CD14-positive monocyte (primary cell): ENCODE results near the gene RAB44. TPM values are rescaled to one million over a fixed set of nuclear protein-coding genes. Genes with fewer than 3 reads are reported as not detected.

Experiments
- DNase-seq, 3 donors: peaks; one replicate each; pipeline ENCODE4 v3.0.0-alpha.2; 2011 to 2022
- H2AFZ ChIP-seq: 2 replicates; pipeline ENCODE4 v1.6.0; 2012; ENCODE audit warnings: mild to moderate bottlenecking, low read depth, low read length, inconsistent platforms; ENCODE audit not compliant: insufficient read depth, poor library complexity, severe bottlenecking
- H3K27ac ChIP-seq, 2 donors: 1 replicate in 1 of 2; 2 replicates in 1 of 2; pipeline ENCODE4 v1.5.1; 2012 to 2013; ENCODE audit warnings: low read length in 2 of 2, control low read depth in 1 of 2, inconsistent platforms in 1 of 2, low read depth in 1 of 2, mild to moderate bottlenecking in 1 of 2
- H3K27me3 ChIP-seq, 2 donors: one replicate each; pipeline versions ENCODE4 v1.6.0 to v1.6.1; 2011 to 2013; ENCODE audit warnings: low read length in 2 of 2; ENCODE audit not compliant: control insufficient read depth in 2 of 2, insufficient read depth in 2 of 2
- H3K36me3 ChIP-seq, 2 donors: replicated peaks in 1 of 2; 1 replicate in 1 of 2; 2 replicates in 1 of 2; pipeline versions ENCODE4 v1.5.1 to v1.6.1; 2012 to 2013; ENCODE audit warnings: low read length in 2 of 2, control low read depth in 1 of 2, inconsistent platforms in 1 of 2, mild to moderate bottlenecking in 1 of 2; ENCODE audit not compliant: insufficient read depth in 2 of 2, control insufficient read depth in 1 of 2
- H3K4me1 ChIP-seq, 2 donors: 1 replicate in 1 of 2; 2 replicates in 1 of 2; pipeline versions ENCODE4 v1.5.1 to v1.6.1; 2012 to 2013; ENCODE audit warnings: low read length in 2 of 2, control low read depth in 1 of 2, inconsistent platforms in 1 of 2, mild to moderate bottlenecking in 1 of 2, moderate library complexity in 1 of 2; ENCODE audit not compliant: insufficient read depth in 2 of 2, control insufficient read depth in 1 of 2
- H3K4me2 ChIP-seq: replicated peaks from 2 replicates; pipeline ENCODE3; 2012; ENCODE audit warnings: low read length, moderate library complexity, mild to moderate bottlenecking; ENCODE audit not compliant: poor library complexity, severe bottlenecking; ENCODE audit errors: extremely low read depth
- H3K4me3 ChIP-seq, 3 experiments: fragments of 200-600 bp in 1 of 3; sonication (generic) in 1 of 3; replicated peaks in 1 of 3; 1 replicate in 2 of 3; 2 replicates in 1 of 3; pipeline ENCODE4 v1.5.1; 2011 to 2013; ENCODE audit warnings: low read length in 3 of 3, mild to moderate bottlenecking in 3 of 3, control low read depth in 2 of 3, low read depth in 2 of 3, inconsistent platforms in 1 of 3, moderate library complexity in 1 of 3
- H3K79me2 ChIP-seq: 2 replicates; pipeline ENCODE4 v1.6.0; 2012; ENCODE audit warnings: mild to moderate bottlenecking, control low read depth, inconsistent platforms, low read length, moderate library complexity; ENCODE audit not compliant: insufficient read depth
- H3K9ac ChIP-seq: 2 replicates; pipeline ENCODE4 v1.6.0; 2017; ENCODE audit warnings: low read length, mild to moderate bottlenecking; ENCODE audit not compliant: insufficient read depth, poor library complexity, severe bottlenecking
- H3K9me3 ChIP-seq, 2 donors: replicated peaks in 1 of 2; 1 replicate in 1 of 2; 2 replicates in 1 of 2; pipeline versions ENCODE4 v1.5.1 to v1.6.1; 2012 to 2013; ENCODE audit warnings: low read length in 2 of 2, control low read depth in 1 of 2; ENCODE audit not compliant: control insufficient read depth in 1 of 2, insufficient read depth in 1 of 2
- H4K20me1 ChIP-seq: 2 replicates; pipeline ENCODE4 v1.6.0; 2012; ENCODE audit warnings: mild to moderate bottlenecking, low read length, control low read depth, moderate library complexity; ENCODE audit not compliant: insufficient read depth
- H3K27ac Mint-ChIP-seq, 7 donors: one replicate each; pipeline ENCODE4 v1.8.0; 2020; ENCODE audit warnings: mild to moderate bottlenecking in 7 of 7, mixed read lengths in 7 of 7, moderate library complexity in 6 of 7, inconsistent platforms in 2 of 7
- H3K27me3 Mint-ChIP-seq, 3 donors: one replicate each; pipeline ENCODE4 v1.8.0; 2021 to 2022; ENCODE audit warnings: low read depth in 3 of 3, mild to moderate bottlenecking in 3 of 3, mixed read lengths in 3 of 3, moderate library complexity in 3 of 3, inconsistent platforms in 1 of 3
- H3K36me3 Mint-ChIP-seq, 2 donors: one replicate each; pipeline ENCODE4 v1.8.0; 2020; ENCODE audit warnings: mixed read lengths in 2 of 2, inconsistent platforms in 1 of 2, mild to moderate bottlenecking in 1 of 2
- H3K4me1 Mint-ChIP-seq: one replicate; pipeline ENCODE4 v1.8.0; 2020; ENCODE audit warnings: mild to moderate bottlenecking, mixed read lengths
- H3K4me3 Mint-ChIP-seq, 2 donors: one replicate each; pipeline ENCODE4 v1.8.0; 2020; ENCODE audit warnings: mild to moderate bottlenecking in 2 of 2, mixed read lengths in 2 of 2, moderate library complexity in 1 of 2
- H3K9me3 Mint-ChIP-seq, 7 donors: one replicate each; pipeline ENCODE4 v1.8.0; 2020 to 2022; ENCODE audit warnings: mixed read lengths in 7 of 7, mild to moderate bottlenecking in 6 of 7, moderate library complexity in 6 of 7, inconsistent platforms in 2 of 7
- CTCF ChIP-seq: fragments of 200-600 bp; IDR thresholded peaks from one replicate; pipeline ENCODE4 v1.8.0; 2022; ENCODE audit warnings: antibody characterized with exemption, mild to moderate bottlenecking
- WGBS: methylation state at CpG from one replicate; pipeline ENCODE4 v1.1.5; 2013; ENCODE audit warnings: missing lambda C conversion rate; ENCODE audit not compliant: insufficient coverage; 5-methylcytosine and 5-hydroxymethylcytosine counted together
- intact Hi-C, 2 donors: fragments of 100-400 bp; cut with micrococcal nuclease; formaldehyde crosslinking; loops; one replicate each; pipeline versions ENCODE4 v1.15.0 to v1.15.1; 2023
- polyA plus RNA-seq, 3 donors: library from polyadenylated mRNA; depleted of rRNA in 1 of 3; unstranded in 2 of 3; stranded (reverse) in 1 of 3; fragments of 300-500 nt in 2 of 3; fragments of >200 nt in 1 of 3; fragmentation: Illumina TruSeq in 2 of 3; gene quantifications; 1 replicate in 2 of 3; 2 replicates in 1 of 3; pipeline ENCODE4 v1.2.3, GENCODE V29; 2012 to 2021

RAB44 gene
- polyA plus RNA-seq, 3 donors = 1.5 to 18.0 (median 1.9) TPM

- Histone ChIP-seq H3K4me1 (peaks cover 50 to 51% of the 10 kb centered on the region in 2 donors), H3K27ac (peak overlapping the region in 1 of 2 donors; percentile 85), H3K4me3 (no peak overlapping the region), H3K79me2 (peaks cover 100% of the 10 kb centered on the region), H2AFZ (no peak overlapping the region), H4K20me1 (peaks cover 4% of the 10 kb centered on the region), H3K9ac (no peak overlapping the region), H3K4me2 (no peak overlapping the region), H3K27me3 (no peaks in the 10 kb centered on the region), H3K9me3 (no peaks in the 10 kb centered on the region), H3K36me3 (peaks cover 18 to 47% of the 10 kb centered on the region in 2 donors)
- no peaks in the 10 kb centered on the region for H3K9me3 Mint-ChIP-seq
- intact Hi-C loops = no loop called here
- peaks cover 0 to 2% (median 0%) of the 10 kb centered on the region in 3 donors for H3K27me3 Mint-ChIP-seq
- no peak for TF ChIP-seq CTCF
- H3K36me3 Mint-ChIP-seq = peaks cover 36 to 54% of the 10 kb centered on the region in 2 donors
- peak overlapping the region in 4 of 7 donors; percentile 27 to 96 (median 68) for H3K27ac Mint-ChIP-seq
- peak in 1 of 3 donors; percentile 1 for DNase-seq
- H3K4me3 Mint-ChIP-seq = peak overlapping the region in 1 of 2 donors; percentile 43
- H3K4me1 Mint-ChIP-seq = peaks cover 53% of the 10 kb centered on the region
- 100% methylated on average over 1 of the region's 3 CpGs for WGBS
Observed at GRCh38 chr6:36702656-36703055, 5.0 kb downstream of the RAB44 start.

GRCh38 chr6:36703081-36703606 is 5.5 kb downstream of the RAB44 start:
- no peak overlapping the region for H3K4me3 ChIP-seq
- DNase-seq = peak in 1 of 3 donors; percentile 2
- Mint-ChIP-seq H3K9me3 (no peaks in the 10 kb centered on the region), H3K27me3 (peaks cover 0 to 2% (median 0%) of the 10 kb centered on the region in 3 donors), H3K4me1 (peaks cover 48% of the 10 kb centered on the region), H3K36me3 (peaks cover 38 to 59% of the 10 kb centered on the region in 2 donors), H3K4me3 (no peak overlapping the region), H3K27ac (peak overlapping the region in 5 of 7 donors; percentile 27 to 96 (median 70))
- H3K4me1 ChIP-seq = peaks cover 45 to 46% of the 10 kb centered on the region in 2 donors
- peaks cover 18 to 52% of the 10 kb centered on the region in 2 donors for H3K36me3 ChIP-seq
- H3K9me3 ChIP-seq = no peaks in the 10 kb centered on the region
- no peak overlapping the region for H3K4me2 ChIP-seq
- H2AFZ ChIP-seq = no peak overlapping the region
- intact Hi-C loops = no loop called here
- no peak for TF ChIP-seq CTCF
- H4K20me1 ChIP-seq = peaks cover 4% of the 10 kb centered on the region
- H3K27me3 ChIP-seq = no peaks in the 10 kb centered on the region
- WGBS = 80% methylated on average over 4 of the region's 5 CpGs
- peak overlapping the region in 1 of 2 donors; percentile 85 for H3K27ac ChIP-seq
- H3K79me2 ChIP-seq = peaks cover 100% of the 10 kb centered on the region
- no peak overlapping the region for H3K9ac ChIP-seq
